GM12873 (cell line): ENCODE measurements around the gene DCDC2.
A peak's percentile ranks its signal among the peaks of the same experiment; 100 is the strongest.

Experiments used
- CTCF ChIP-seq: IDR thresholded peaks from 2 replicates; pipeline ENCODE4 v1.5.1; 2012; ENCODE audit warnings: low read depth, mild to moderate bottlenecking, moderate library complexity, low read length, control low read depth; ENCODE audit not compliant: insufficient read depth; ENCODE audit errors: missing control alignments

Gene DCDC2

GRCh38 chr6:24296944-24297343 is 60.9 kb downstream of the DCDC2 start:
- no peak for TF ChIP-seq CTCF

GRCh38 chr6:24287239-24287638 is 70.6 kb downstream of the DCDC2 start:
- TF ChIP-seq CTCF = no peak

GRCh38 chr6:24284006-24284405 is 73.9 kb downstream of the DCDC2 start:
- no peak for TF ChIP-seq CTCF

GRCh38 chr6:24283043-24283985 is 74.5 kb downstream of the DCDC2 start:
- TF ChIP-seq CTCF = peak; percentile 68

GRCh38 chr6:24274441-24275083 is 83.3 kb downstream of the DCDC2 start:
- TF ChIP-seq CTCF = peak; percentile 52

- no peak for TF ChIP-seq CTCF
These were observed 84.6 kb downstream of the DCDC2 start for GRCh38 chr6:24273096-24273870.

- TF ChIP-seq CTCF = no peak
These were observed 85.3 kb downstream of the DCDC2 start for GRCh38 chr6:24272553-24272952.
